GM10266 (cell line): Measurements from ENCODE around the gene OR2L5.

Experiments
- DNase-seq: peaks from one replicate; pipeline ENCODE4 v3.0.0; 2012; ENCODE audit errors: extremely low spot score
- CTCF ChIP-seq: IDR thresholded peaks from 2 replicates; pipeline ENCODE4 v1.5.1; 2012; ENCODE audit warnings: mild to moderate bottlenecking, low read depth; ENCODE audit not compliant: control insufficient read depth, insufficient read depth; ENCODE audit errors: missing control alignments

OR2L5 gene

DNA sequence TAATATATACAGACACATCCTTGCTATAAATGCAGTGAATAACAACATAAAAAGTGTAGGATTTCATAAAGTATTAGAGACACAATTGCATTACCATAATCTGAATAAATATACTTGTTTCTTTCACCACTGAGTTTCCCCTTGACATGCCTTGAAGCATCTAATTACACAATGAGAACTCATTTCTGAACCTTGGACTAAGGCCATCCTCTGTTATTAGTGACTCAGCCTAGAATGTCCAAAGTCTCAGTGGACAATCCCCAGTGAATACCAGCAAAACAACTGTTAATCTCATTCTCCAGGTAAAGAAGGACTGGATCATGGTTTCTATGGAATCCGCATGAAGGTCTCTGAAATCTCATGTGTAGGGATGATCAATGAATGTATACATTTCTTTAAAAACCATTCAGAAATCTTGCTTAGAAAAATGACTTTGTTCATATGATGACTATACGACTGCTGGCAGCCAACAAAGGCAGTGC is at the start of gene OR2L5:
Gene OR2L5, plus strand, starts transcription at position 432 of the 482 bp plus-strand sequence. CDS start 8,288 bp downstream, outside the sequence.
- DNase-seq = no peak

GRCh38 chr1:247964933-247965332 is 48.5 kb upstream of the OR2L5 start, which contains the start of gene OR2AK2:
TSS of gene OR2AK2 (plus strand) at chr1:247965233. CDS start at chr1:247965377, 144 bp downstream.
- no peak for TF ChIP-seq CTCF
- no peak for DNase-seq

More for the DNA sequence above, at the start of gene OR2L5:
- TF ChIP-seq CTCF = no peak

DNA sequence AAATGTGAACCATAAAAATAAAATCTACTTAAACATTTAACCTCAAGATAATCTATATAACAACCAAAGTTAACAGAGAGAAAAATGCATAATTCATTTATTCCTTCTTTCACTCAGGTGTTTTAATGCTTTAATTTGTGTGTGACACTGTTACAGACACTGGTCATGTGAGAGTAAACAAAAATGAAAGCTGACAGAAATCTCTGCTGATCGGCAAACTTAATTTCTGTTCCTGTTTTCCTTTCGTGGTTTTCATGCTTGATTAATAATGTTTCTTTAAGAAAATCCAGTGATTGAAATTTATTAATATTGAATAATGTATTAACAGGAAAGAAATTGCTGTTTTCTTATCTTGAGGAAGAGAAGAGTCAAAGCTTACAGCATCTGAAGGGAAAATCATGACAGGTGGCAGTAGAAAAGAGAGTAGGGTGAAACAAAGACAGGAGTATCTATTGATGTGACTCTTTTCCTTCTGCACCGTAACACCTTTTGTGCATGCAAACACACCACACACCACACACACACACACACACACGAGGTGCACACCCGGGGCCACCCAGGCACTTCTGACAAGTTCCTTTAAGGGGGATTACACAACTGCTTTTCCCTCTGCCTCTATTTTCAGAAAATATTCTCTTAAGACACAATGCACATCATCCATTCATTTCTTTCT is 46.8 kb upstream of the OR2L5 start:
- no peak for TF ChIP-seq CTCF
- no peak for DNase-seq

- no peak for TF ChIP-seq CTCF
- DNase-seq = no peak
Observed at GRCh38 chr1:247992986-247993385, 20.5 kb upstream of the OR2L5 start.

GRCh38 chr1:247998811-247999210 is 14.6 kb upstream of the OR2L5 start:
- no peak for TF ChIP-seq CTCF
- DNase-seq = no peak

DNA sequence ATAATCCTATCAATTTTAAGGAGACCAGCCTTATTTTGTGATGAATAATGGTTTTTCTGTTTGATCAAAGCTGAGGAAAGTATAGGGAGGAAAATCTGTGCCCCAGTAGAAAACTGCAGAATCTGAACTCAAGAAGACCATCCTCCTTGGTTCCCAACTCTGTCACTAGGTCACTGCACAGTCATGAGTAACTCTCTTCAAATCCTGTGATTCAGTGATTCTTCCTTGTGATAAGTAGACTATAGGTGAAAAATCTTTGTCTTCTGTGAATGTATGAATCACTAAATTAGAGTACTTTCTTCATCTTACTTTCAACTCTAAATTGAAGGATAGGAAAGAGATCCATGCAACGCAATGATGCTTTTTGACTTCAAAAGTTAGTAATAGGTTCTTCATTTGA is 13.3 kb upstream of the OR2L5 start:
- no peak for TF ChIP-seq CTCF
- DNase-seq = no peak

DNA sequence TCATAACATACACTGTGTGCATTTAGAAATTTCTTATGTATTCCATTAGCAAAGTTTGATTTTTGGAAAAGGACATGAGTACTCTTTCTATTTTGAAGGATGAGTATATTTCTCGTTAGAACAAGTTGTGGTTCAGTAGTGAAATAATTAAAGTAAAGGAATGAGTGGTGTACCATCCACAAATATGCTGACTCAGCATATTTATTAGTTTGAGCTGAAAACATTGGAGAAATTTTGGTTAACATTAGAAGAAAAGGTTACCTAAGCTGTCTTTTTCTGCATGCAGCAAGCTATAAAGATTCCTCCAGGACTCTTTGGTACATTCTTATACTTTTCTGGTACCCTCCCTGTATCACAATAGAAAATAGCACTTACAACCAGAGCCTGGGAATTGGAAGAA is 5.7 kb upstream of the OR2L5 start:
- no peak for DNase-seq
- no peak for TF ChIP-seq CTCF
